Panc1 (cell line): ENCODE measurements around the gene FSTL5. TPM values are rescaled to one million over a fixed set of nuclear protein-coding genes. Genes with fewer than 3 reads are reported as not detected.

Experiments used
- ATAC-seq: fragments of 200-7000 bp; cut with Tn5 transposase; 2 replicates; pipeline ENCODE4 v1.9.1; 2020; ENCODE audit warnings: mild to moderate bottlenecking, moderate library complexity
- BruUV-seq: library from RNA; stranded (reverse); fragments of 400-500 nt; replicated peaks from 2 replicates; lab custom pipeline; 2021; lab: Mats Ljungman, UMichigan
- CTCF ChIA-PET: fragments of 300-600 bp; sonication (Branson Sonifier 250); formaldehyde crosslinking; loops from one replicate; lab custom pipeline; 2022; ENCODE audit warnings: antibody characterized with exemption; lab: Charles Lee
- POLR2A ChIA-PET: fragments of 300-600 bp; sonication (Branson Sonifier 250); formaldehyde crosslinking; loops from one replicate; lab custom pipeline; 2022; ENCODE audit warnings: antibody characterized with exemption; lab: Charles Lee
- DNase-seq: peaks from one replicate; pipeline ENCODE4 v3.0.0-alpha.2; 2010; ENCODE audit warnings: low read depth, low spot score
- H3K27ac ChIP-seq: 2 replicates; pipeline ENCODE4 v1.5.1; 2011; ENCODE audit warnings: mild to moderate bottlenecking, low read length, inconsistent platforms
- H3K27me3 ChIP-seq: fragments of 200-500 bp; sonication (Bioruptor generic); 2 replicates; pipeline ENCODE4 v1.6.0; 2014; ENCODE audit warnings: low read length, inconsistent platforms; ENCODE audit not compliant: control insufficient read depth, insufficient read depth
- H3K36me3 ChIP-seq: fragments of 200-500 bp; sonication (Bioruptor generic); 2 replicates; pipeline ENCODE4 v1.5.1; 2014; ENCODE audit warnings: inconsistent platforms, mild to moderate bottlenecking, low read length, moderate library complexity; ENCODE audit not compliant: control insufficient read depth, insufficient read depth
- H3K4me1 ChIP-seq: 2 replicates; pipeline ENCODE4 v1.5.1; 2011; ENCODE audit warnings: inconsistent platforms, mild to moderate bottlenecking, low read length, moderate library complexity; ENCODE audit not compliant: control insufficient read depth, insufficient read depth
- H3K4me3 ChIP-seq, 2 experiments: 2 replicates each; pipeline ENCODE4 v1.5.1; 2011 to 2012; ENCODE audit warnings: low read depth in 2 of 2, low read length in 2 of 2, mild to moderate bottlenecking in 2 of 2, inconsistent platforms in 1 of 2, moderate library complexity in 1 of 2
- H3K9me3 ChIP-seq: fragments of 200-500 bp; sonication (Bioruptor generic); 2 replicates; pipeline ENCODE4 v1.5.1; 2014; ENCODE audit warnings: low read depth, mild to moderate bottlenecking, inconsistent platforms, low read length, moderate library complexity; ENCODE audit not compliant: control insufficient read depth, insufficient read depth
- POLR2AphosphoS5 ChIP-seq: IDR thresholded peaks from 2 replicates; pipeline ENCODE4 v1.6.1; 2012; ENCODE audit warnings: mild to moderate bottlenecking, low read depth, low read length, moderate library complexity
- SIN3A ChIP-seq: IDR thresholded peaks from 2 replicates; pipeline ENCODE4 v1.6.1; 2012; ENCODE audit warnings: low read depth, mild to moderate bottlenecking, low read length, moderate library complexity, borderline replicate concordance; ENCODE audit not compliant: insufficient read depth
- TCF7L2 ChIP-seq: IDR thresholded peaks from 2 replicates; pipeline ENCODE4 v1.6.1; 2011; ENCODE audit warnings: mild to moderate bottlenecking, low read depth, low read length, inconsistent platforms
- in situ Hi-C: cut with HindIII; loops from 2 replicates; pipeline ENCODE4 v1.10.0; 2016; ENCODE audit warnings: low sequenced_read_pairs, low pct_unique_long_range_greater_than_20kb
- intact Hi-C: fragments of 100-400 bp; cut with micrococcal nuclease; formaldehyde crosslinking; loops from one replicate; pipeline ENCODE4 v1.10.0; 2022; ENCODE audit not compliant: unreplicated experiment
- total RNA-seq: library from RNA; stranded (reverse); gene quantifications from one replicate; pipeline ENCODE4 v1.2.1, GENCODE V29; 2021; ENCODE audit not compliant: unreplicated experiment
- TF ChIP-seq, protein P1 (sequence below): fragments of 450-650 bp; IDR thresholded peaks from 2 replicates; pipeline ENCODE4 v1.5.1; 2017; ENCODE audit warnings: mild to moderate bottlenecking
- TF ChIP-seq, protein P2 (sequence below), 2 experiments: IDR thresholded peaks; 2 replicates each; pipeline ENCODE4 v1.6.1; 2011 to 2012; ENCODE audit warnings: low read depth in 2 of 2, control low read depth in 1 of 2, low read length in 1 of 2, mild to moderate bottlenecking in 1 of 2, moderate library complexity in 1 of 2; ENCODE audit not compliant: insufficient read depth in 1 of 2

FSTL5 gene
- total RNA-seq, 1 experiment from 2014 or later, result 0.67 TPM

DNA sequence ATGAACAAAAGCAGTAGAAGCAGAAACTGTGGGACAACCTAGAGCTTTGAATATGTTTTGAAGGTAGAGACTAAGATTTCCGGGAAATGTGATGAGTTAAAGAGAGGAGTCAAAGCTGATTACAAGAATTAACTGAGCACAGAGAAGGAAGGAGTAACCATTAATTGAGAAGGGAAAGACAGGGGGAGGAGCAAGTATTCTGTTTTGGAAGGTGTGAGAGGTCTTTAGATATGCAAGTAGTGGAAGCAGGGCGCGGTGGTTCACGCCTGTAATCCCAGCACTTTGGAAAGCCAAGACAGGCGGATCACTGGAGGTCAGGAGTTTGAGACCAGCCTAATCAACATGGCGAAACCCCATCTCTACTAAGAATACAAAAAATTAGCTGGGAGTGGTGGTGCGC lies 171.5 kb downstream of the FSTL5 start:
- CTCF ChIA-PET, result no interaction called here
- H3K9me3 ChIP-seq, result no peaks in the 10 kb centered on the region
- no peaks in the 10 kb centered on the region for H3K27me3 ChIP-seq
- intact Hi-C loops (no loop called here), in situ Hi-C loops (no loop called here)
- POLR2A ChIA-PET, result no interaction called here
- no TSS peak for BruUV-seq
- TF ChIP-seq TCF7L2 (no peak), SIN3A (no peak), POLR2AphosphoS5 (no peak)
- TF ChIP-seq, protein P1, sequence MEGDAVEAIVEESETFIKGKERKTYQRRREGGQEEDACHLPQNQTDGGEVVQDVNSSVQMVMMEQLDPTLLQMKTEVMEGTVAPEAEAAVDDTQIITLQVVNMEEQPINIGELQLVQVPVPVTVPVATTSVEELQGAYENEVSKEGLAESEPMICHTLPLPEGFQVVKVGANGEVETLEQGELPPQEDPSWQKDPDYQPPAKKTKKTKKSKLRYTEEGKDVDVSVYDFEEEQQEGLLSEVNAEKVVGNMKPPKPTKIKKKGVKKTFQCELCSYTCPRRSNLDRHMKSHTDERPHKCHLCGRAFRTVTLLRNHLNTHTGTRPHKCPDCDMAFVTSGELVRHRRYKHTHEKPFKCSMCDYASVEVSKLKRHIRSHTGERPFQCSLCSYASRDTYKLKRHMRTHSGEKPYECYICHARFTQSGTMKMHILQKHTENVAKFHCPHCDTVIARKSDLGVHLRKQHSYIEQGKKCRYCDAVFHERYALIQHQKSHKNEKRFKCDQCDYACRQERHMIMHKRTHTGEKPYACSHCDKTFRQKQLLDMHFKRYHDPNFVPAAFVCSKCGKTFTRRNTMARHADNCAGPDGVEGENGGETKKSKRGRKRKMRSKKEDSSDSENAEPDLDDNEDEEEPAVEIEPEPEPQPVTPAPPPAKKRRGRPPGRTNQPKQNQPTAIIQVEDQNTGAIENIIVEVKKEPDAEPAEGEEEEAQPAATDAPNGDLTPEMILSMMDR, result no peak
- TF ChIP-seq, protein P2, sequence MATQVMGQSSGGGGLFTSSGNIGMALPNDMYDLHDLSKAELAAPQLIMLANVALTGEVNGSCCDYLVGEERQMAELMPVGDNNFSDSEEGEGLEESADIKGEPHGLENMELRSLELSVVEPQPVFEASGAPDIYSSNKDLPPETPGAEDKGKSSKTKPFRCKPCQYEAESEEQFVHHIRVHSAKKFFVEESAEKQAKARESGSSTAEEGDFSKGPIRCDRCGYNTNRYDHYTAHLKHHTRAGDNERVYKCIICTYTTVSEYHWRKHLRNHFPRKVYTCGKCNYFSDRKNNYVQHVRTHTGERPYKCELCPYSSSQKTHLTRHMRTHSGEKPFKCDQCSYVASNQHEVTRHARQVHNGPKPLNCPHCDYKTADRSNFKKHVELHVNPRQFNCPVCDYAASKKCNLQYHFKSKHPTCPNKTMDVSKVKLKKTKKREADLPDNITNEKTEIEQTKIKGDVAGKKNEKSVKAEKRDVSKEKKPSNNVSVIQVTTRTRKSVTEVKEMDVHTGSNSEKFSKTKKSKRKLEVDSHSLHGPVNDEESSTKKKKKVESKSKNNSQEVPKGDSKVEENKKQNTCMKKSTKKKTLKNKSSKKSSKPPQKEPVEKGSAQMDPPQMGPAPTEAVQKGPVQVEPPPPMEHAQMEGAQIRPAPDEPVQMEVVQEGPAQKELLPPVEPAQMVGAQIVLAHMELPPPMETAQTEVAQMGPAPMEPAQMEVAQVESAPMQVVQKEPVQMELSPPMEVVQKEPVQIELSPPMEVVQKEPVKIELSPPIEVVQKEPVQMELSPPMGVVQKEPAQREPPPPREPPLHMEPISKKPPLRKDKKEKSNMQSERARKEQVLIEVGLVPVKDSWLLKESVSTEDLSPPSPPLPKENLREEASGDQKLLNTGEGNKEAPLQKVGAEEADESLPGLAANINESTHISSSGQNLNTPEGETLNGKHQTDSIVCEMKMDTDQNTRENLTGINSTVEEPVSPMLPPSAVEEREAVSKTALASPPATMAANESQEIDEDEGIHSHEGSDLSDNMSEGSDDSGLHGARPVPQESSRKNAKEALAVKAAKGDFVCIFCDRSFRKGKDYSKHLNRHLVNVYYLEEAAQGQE (IDR thresholded peaks at IDR 0.05; ENCODE audit: insufficient read depth in 1 of 2, low read depth in 2 of 2, low read length in 1 of 2), result no peak
- H3K4me3 ChIP-seq, result no peak overlapping the region
- no peak for ATAC-seq
- DNase-seq, result no peak
- H3K36me3 ChIP-seq, result no peaks in the 10 kb centered on the region
- no peak overlapping the region for H3K27ac ChIP-seq
- H3K4me1 ChIP-seq, result no peaks in the 10 kb centered on the region

DNA sequence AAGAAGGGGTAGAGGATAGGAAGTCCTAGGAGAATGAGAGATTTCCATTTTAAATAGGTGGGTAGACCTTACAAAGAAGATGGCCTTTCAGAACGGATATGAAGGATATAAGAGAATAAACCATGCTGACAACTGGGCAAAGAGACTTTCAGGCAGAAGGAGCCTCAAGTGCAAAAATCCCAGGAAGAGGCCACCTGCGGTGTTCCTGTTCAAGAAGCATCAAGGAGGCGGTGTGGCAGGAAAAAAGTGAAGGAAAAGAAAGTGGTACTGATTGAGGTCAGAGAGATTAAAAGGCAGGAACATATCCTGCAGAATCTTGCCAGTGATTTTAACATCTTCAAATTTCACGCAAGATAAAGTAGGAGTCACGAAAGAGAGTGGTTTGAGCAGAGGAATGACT lies 172.0 kb downstream of the FSTL5 start:
- Histone ChIP-seq H3K4me1 (no peaks in the 10 kb centered on the region), H3K9me3 (no peaks in the 10 kb centered on the region), H3K27me3 (no peaks in the 10 kb centered on the region), H3K4me3 (no peak overlapping the region), H3K36me3 (no peaks in the 10 kb centered on the region), H3K27ac (no peak overlapping the region)
- in situ Hi-C loops (no loop called here), intact Hi-C loops (no loop called here)
- CTCF ChIA-PET, result no interaction called here
- POLR2A ChIA-PET, result no interaction called here
- DNase-seq (no peak), ATAC-seq (no peak)
- TF ChIP-seq POLR2AphosphoS5 (no peak), TCF7L2 (no peak), SIN3A (no peak)
- TF ChIP-seq, protein P2 (IDR thresholded peaks at IDR 0.05; ENCODE audit: insufficient read depth in 1 of 2, low read depth in 2 of 2, low read length in 1 of 2), result no peak
- TF ChIP-seq, protein P1, result no peak
- no TSS peak for BruUV-seq
